GM12872 (cell line): ENCODE measurements around the gene OR5C1.

ENCODE experiments used
- TF ChIP-seq, protein P1 (sequence below): IDR thresholded peaks from 3 replicates; pipeline ENCODE4 v1.5.1; 2011; ENCODE audit warnings: low read depth, mild to moderate bottlenecking, low read length, moderate library complexity; ENCODE audit not compliant: insufficient read depth

OR5C1 gene

DNA sequence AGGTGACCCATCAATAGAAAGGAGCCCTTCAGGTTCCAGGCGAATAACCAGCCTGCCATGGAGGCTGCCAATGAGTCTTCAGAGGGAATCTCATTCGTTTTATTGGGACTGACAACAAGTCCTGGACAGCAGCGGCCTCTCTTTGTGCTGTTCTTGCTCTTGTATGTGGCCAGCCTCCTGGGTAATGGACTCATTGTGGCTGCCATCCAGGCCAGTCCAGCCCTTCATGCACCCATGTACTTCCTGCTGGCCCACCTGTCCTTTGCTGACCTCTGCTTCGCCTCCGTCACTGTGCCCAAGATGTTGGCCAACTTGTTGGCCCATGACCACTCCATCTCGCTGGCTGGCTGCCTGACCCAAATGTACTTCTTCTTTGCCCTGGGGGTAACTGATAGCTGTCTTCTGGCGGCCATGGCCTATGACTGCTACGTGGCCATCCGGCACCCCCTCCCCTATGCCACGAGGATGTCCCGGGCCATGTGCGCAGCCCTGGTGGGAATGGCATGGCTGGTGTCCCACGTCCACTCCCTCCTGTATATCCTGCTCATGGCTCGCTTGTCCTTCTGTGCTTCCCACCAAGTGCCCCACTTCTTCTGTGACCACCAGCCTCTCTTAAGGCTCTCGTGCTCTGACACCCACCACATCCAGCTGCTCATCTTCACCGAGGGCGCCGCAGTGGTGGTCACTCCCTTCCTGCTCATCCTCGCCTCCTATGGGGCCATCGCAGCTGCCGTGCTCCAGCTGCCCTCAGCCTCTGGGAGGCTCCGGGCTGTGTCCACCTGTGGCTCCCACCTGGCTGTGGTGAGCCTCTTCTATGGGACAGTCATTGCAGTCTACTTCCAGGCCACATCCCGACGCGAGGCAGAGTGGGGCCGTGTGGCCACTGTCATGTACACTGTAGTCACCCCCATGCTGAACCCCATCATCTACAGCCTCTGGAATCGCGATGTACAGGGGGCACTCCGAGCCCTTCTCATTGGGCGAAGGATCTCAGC is 11.6 kb downstream of the OR5C1 start, which contains the start of gene OR1K1:
Gene OR1K1, plus strand, starts transcription at position 58 of the 995 bp plus-strand sequence. Its CDS starts 0 bp downstream, at position 58.
- TF ChIP-seq, protein P1, sequence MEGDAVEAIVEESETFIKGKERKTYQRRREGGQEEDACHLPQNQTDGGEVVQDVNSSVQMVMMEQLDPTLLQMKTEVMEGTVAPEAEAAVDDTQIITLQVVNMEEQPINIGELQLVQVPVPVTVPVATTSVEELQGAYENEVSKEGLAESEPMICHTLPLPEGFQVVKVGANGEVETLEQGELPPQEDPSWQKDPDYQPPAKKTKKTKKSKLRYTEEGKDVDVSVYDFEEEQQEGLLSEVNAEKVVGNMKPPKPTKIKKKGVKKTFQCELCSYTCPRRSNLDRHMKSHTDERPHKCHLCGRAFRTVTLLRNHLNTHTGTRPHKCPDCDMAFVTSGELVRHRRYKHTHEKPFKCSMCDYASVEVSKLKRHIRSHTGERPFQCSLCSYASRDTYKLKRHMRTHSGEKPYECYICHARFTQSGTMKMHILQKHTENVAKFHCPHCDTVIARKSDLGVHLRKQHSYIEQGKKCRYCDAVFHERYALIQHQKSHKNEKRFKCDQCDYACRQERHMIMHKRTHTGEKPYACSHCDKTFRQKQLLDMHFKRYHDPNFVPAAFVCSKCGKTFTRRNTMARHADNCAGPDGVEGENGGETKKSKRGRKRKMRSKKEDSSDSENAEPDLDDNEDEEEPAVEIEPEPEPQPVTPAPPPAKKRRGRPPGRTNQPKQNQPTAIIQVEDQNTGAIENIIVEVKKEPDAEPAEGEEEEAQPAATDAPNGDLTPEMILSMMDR = no peak

DNA sequence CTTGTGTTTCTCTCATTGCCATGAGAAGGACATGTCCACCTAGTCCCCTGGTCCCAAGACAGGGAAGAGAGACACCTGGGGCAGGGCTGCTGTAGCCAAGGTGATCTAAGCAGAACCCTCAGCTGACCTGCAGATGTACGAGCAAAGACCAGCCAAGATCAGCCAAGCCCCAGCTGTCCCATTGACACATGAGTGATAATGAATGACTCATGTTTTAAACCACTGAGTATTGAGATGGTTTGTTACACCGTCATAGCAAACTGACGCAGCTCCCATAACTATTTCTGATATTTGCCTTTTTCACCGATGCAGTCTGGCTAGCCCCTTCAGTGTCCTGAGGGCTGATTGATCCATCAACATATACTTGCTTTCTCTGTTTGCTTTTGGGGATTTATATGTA is 17.9 kb downstream of the OR5C1 start:
- TF ChIP-seq, protein P1 = no peak

DNA sequence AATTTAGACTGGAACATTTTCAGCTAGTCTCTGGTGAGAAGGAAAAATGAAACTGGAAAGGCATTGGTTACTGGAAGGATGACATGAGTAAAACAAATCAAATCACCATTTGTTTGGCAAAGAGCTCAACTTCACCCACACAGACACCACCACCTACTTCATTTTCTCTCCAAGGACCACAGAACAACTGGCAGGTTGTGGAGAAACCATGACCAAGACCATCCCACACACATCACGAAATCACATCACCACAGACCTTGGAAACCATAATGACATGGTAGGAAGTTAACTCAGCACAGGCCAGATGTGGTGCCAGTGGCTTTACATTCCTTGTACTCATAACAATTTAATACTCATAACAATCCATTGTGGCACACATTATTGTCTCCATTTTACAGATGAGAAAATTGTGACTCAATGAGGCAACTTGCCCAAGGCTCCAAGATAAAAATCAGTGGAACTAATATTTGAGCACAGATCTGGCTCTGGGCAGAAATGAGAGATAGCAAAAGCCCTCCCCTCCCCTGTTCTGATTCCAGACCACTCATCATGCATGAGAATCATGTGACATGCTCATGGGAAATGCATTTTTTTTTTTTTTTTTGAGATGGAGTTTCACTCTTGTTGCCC is 18.7 kb downstream of the OR5C1 start:
- TF ChIP-seq, protein P1 = no peak

DNA sequence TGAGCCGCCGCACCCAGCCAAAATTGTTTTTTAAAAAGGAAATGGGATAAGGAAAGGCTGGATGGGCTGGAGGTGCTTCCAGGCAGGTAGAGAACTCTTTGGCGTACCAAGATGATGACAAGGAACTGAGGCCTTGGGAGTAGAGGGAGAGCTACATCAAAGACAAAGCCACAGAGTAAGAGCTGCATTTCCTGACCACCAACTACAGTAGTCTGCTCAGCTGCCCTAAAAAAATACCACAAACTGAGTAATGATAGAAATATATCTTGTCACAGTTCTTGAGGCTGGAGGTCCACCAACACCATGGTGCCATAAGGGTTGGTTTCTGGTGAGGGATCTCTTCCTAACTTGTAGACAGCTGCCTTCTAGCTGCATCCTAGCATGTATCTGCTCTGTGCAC is 19.4 kb downstream of the OR5C1 start:
- TF ChIP-seq, protein P1 = no peak

DNA sequence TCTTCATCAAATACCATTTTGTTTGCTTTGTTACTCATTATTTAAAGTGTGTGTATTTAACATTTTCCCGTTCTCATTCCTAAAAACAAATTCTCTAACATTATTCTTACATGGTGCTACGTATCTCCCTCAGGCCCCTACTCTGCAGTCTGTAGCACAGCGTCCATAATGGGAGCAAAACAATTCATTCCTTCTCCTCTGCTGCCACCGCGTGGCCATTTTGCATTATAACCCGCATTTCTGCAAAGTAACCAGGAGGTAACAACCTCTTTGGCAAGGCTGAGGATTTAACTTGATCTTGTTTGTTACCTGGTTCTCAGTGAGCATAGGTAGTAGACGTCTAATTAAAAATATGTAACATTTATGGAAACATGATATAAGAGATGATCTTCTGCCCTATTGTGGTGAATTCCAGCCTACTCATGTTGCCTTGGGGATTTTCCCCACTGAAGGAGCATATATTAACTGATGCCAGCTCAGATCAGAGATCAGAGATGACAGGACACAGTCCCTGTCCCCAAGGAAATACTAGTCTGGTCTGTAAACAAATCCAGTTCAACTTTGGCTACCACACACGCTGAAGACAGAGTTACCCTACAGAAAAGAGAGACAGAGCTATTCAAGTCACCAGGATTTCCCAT is 21.7 kb downstream of the OR5C1 start:
- TF ChIP-seq, protein P1 = peak; percentile 57; the same call in 2 of the 3 replicates

DNA sequence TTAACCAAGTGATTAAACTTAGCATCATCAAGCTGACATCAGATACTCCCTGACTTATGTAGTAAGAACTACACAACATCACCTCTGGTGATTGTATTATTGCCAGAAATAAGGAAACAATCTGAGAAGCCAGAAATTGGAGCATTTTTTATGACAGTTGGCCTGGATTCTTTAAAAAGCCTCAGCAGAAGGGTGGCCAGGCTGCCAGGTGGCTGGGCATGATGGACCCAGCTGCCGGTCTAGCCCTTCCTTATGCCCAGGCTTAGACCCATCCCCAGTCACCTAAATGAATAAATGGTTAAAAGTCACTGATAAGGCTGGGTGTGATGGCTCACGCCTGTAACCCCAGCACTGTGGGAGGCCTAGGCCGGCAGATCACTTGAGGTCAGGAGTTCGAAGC is 24.0 kb downstream of the OR5C1 start:
- TF ChIP-seq, protein P1 = no peak

DNA sequence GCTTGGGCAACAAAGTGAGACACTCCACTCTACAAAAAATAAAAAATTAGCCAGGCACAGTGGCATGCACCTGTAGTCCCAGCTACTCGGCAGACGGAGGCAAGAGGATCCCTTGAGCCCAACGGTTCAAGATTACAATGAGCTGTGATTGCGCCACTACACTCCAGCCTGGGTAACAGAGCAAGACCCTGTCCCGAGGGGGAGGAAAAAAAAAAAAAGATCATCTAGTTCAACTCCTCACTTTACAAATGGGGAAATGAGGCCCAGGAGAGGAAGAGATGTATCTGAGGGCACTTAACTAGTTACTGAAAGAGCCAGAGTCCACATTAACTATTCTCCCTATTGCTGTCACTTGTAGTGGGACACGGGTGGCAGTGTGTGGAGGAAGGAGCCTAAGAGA is 25.8 kb downstream of the OR5C1 start:
- TF ChIP-seq, protein P1 = no peak
